NCI-H128 (cell line): ENCODE results near the gene DDOST.
"Not testable (repeated sequence)": the region's sequence is repeated elsewhere in the genome, so short reads cannot be mapped to it uniquely, and the experiment has no call there.

Experiments
- DNase-seq: peaks from one replicate; lab custom pipeline; 2025; ENCODE audit not compliant: unreplicated experiment; lab: John Stamatoyannopoulos, UW

Gene DDOST

DNA sequence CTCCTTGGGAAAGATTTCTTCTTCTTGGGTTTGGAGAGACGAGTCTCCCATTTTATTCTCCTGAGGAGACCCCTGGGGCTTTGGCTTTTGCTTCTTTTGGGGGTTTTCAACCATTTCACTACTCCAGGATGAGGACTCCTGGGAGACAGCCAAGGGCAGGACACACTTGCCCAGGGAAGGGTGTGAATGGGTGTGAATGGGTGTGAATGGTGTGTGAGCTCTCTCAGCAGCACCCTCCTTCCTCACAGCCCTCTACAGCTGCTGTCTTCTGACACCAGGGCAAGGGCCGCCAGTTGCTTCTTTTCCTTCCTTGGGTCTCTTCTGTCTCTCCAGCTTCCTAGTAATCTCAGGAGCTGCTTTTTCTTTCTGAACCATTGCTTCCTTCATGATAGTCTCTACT is 32.5 kb upstream of the DDOST start:
- DNase-seq = no peak

GRCh38 chr1:20691872-20692271 is 30.7 kb upstream of the DDOST start:
- no peak for DNase-seq

DNA sequence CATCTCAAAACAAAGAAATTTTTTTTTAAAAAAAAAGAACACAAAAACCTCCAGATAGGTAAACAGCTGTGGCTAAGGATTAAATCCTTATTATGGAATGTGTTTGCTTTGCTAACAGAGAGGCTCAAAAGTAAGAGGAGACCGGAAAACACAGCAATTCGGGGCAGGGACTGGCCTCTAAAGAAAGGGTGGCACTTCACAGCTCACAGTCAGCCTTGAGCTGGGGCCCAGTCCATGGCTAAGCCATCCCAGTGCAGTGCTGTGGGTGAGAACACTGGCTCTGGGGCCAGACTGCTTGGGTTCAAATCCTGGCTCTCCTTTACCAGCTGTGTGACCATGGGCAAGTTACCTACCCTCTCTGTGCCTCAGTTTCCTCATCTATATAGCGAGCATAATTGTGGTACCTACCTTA is 28.5 kb upstream of the DDOST start:
- DNase-seq = no peak

- no peak for DNase-seq
Measured at GRCh38 chr1:20686883-20687725, 25.9 kb upstream of the DDOST start.

DNA sequence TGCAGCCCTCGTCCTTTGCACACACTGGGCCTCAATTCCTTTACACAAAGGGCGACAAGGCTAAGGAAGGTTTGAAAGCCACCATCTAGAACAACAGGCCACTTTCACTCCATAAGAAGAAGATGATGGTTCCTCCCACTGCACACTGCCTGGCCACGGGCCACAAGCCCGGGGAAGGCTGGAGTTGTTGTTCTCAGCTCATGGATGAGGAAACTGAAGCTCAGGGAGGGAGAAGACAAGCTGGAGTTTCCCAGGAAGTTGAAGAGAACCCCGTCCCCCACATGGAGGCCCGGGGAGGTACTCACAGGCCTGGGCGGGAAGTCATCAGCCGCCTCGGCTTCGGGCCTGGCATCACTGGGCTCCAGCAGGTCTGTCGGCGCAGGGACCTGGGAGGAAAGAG is 24.6 kb upstream of the DDOST start:
- DNase-seq = no peak

GRCh38 chr1:20685099-20685662 is 24.0 kb upstream of the DDOST start:
- DNase-seq = no peak

GRCh38 chr1:20684651-20685050 is 23.5 kb upstream of the DDOST start:
- DNase-seq = no peak

GRCh38 chr1:20684050-20684620 is 23.0 kb upstream of the DDOST start:
- DNase-seq = no peak

- no peak for DNase-seq
Measured at GRCh38 chr1:20683614-20684013, 22.4 kb upstream of the DDOST start.

- DNase-seq = no peak
Measured at GRCh38 chr1:20682571-20683236, 21.5 kb upstream of the DDOST start.

DNA sequence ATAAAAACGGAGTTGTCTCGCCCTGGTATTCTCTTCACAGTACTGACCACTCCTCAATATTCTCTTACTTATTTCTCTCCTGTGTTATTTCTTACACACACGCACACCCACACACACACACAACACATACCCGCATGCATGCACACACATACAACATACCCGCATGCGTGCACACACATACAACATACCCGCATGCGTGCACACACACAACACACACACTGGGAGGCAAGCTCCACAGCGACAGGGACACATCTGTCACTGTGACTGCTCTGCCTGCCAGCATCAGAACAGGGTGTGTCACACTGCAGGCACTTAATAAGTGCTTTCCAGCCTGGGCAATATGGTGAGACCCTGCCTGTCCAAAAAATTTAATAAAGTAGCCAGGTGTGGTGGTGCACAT is 20.8 kb upstream of the DDOST start:
- DNase-seq = no peak

GRCh38 chr1:20680269-20680668 is 19.1 kb upstream of the DDOST start:
- DNase-seq = no peak

DNA sequence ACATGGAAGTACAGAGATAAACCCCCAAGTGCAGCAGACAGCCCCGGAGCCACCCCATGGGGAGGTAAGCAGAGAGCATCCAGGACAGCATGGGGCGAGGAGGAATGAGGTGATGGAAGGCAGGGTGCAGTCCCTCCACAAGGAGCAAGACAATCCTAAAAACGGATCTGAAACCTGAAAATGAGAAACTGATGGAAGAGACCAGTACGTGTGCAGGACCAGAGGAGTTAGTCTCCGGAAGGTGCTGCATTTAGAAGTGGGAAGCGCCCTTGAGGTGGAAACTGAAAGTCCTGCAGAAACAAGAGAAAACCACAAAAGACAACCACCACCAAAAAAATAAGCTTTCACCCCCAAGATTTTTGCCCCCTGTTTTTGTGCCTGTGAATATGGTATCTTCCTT is 17.4 kb upstream of the DDOST start:
- DNase-seq = no peak

GRCh38 chr1:20673626-20674025 is 12.5 kb upstream of the DDOST start:
- not testable (repeated sequence) for DNase-seq

DNA sequence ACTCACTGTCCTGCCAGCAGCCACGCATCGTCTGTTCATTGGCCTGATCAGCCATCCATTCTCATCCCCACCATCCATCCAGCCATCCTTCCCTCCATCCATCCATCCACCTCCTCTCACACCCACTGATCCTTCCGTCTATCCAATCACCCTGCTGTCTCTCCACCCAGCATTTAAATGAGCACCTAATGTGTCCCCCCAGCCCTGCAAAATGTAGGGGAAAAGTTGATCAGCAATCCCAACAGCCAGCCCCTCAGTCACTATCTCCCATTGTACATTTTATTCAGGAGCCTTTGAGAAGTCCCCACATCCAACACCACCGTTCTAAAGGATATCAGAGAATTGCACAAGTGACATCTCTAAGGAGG is 11.1 kb upstream of the DDOST start:
- DNase-seq = no peak

DNA sequence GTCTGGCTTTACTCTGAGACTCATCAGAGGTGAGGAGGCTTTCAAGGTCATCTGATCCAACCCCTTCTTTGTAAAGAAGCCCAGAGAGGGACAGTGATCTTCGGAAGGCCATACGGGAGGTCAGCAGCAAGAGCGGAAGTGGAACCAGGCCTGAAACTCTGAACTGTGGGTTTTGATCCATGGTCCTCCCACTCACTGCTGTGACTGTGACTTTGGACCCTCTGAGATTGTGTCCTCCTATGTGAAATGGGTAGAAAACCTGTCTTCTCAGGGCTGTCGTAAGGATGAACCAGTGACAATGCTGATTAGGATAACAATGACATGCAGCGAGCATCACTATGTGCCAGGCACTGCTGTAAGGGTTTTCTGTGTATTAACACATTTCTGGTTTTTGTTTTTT is 9.8 kb upstream of the DDOST start:
- DNase-seq = no peak

- DNase-seq = no peak
Measured at GRCh38 chr1:20668581-20668980, 7.4 kb upstream of the DDOST start.

- DNase-seq = no peak
Measured at GRCh38 chr1:20666804-20667203, 5.6 kb upstream of the DDOST start.

DNA sequence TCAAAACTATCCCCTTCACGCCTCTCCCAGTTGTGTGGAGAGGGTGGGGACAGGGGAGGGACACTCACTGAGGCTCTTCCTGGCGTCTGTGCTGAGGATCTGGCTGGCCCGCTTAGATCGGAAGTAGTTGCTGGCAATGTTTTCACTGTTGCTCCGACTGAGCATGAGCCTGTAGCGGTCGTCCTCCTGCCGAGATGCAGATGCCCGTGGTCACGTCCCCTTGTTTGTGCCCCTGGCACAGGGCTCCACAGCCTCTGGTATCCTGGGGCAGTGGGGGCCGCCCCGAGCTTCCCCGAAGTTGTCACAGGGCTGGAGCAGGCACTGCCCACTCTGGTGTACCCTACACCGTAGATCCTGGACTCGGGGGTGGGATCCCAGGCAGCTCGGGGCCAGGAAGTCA is 5.0 kb upstream of the DDOST start:
- no peak for DNase-seq

DNA sequence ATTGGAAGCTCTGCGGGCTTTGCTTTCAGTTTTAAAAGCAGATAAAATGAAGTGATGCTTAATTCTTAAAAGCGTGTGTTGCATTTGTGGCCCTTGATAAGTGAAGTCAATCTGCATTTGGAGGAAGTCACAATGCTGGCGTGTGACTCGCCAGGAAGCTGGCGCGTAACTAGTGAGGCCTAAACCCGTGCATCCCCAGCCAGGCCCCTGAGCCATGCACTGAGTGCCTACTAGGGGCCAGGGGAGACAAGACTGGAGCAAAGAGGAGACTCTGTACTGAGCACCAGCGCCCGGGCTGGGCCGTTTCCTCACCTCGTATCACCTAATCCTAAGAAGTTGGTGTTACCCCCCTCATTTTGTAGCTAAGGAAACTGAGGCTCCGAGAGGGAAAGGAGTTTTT is 4.6 kb upstream of the DDOST start:
- no peak for DNase-seq

DNA sequence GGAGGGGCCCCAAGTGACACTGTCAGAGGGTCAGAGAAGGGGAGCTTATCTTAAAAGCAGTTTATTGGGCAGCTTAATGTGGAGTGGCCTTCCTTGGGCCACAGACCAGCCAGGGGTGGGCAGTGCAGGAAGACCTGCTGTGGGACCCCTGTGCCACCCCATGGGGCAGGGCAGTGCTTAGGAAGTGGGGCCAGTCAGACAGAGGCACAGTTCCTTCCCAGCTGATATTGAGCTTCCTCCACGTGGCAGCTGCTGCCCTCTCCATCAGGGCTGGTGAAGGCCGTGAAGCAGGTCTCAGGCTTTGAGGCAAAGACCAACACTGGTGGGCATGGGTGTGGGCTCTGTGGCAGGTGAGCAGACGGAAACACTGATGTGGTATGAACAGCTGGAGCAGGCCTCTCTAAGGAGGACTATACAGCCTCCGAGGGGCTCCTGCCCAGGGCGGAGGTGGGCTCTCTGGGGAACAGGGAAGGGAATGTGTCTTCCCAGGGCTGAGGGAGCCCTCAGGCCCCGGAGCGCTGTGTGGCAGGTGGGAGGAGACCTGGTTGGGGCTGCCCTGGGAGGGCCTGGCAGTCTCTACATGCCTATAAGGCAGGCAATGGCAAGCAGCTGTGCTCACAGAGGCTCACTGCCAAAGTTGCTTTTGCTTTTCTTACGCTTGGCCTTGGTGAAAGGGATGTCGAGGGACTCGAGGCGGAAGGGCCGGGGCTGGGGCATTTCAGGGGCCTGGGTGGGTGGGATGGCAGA is 3.0 kb upstream of the DDOST start:
- no peak for DNase-seq
